ENCODE data around the gene GLB1L3.

Gene GLB1L3

DNA sequence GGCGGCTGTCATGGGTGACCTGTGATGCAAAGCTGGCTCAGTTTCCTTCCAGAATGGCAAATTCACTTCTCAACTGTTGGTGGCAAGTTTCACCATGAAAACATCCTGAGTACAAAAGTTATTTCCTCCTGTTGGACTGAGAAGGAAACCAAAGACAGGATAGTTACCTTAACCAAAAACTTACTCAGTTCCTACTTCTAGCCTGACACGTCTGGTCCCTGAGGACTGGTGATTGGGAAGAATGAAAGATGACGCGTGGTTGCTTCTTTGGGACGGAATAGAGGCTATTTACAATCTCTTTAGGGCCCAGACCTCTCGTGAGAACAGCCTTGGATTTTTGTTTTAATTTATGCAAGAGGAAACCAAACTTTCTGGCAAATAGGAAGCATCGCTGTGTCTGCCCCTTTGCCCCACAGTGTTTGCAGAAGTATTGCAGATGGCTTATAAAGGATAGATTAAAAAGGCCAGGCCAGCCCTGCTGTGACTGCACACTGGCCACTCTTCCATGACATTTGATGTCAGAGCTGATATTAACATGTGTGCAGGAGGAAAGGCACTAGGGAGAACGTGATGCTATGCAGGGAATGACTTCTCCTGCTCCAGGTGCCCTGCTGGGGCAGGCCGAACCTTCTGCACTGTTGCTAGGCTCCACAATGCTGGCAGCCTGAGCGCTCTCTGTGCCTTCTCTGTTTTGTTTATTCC, 44.1 kb upstream of the GLB1L3 start:
- Mint-ChIP-seq H3K36me3 (ENCODE audit: low read depth) (peaks cover 16% of the 10 kb centered on the region), H3K27me3 (ENCODE audit: low read depth, poor library complexity) (no peaks in the 10 kb centered on the region)

DNA sequence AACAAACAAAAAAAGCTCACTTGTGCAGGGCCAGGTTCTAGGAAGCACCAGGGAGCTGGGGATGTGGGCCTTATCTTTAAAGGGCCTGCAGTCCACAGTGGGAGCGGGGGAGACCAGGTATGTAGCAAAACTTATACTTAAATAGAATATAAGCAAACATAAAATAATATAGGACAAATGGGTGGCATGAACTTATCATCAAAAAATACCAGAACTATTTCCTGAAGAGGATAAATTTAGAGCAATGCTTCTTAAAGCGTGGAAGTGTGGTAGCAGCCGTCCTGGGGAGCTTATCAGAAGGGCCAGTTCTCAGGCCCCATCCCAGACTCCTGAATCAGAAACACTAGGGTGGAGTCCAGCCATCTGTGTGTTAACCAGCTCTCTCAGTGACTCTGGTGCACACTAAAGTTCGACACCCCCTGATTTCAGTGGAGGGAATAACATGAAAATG, 42.4 kb upstream of the GLB1L3 start:
- no peak for DNase-seq
- no peak overlapping the region for H3K27ac Mint-ChIP-seq
- peaks cover 3% of the 10 kb centered on the region for H3K27me3 Mint-ChIP-seq (ENCODE audit: low read depth, poor library complexity)
- TF ChIP-seq CTCF (IDR thresholded peaks at IDR 0.05) = no peak
- H3K9me3 Mint-ChIP-seq = no peaks in the 10 kb centered on the region
- peaks cover 39% of the 10 kb centered on the region for H3K4me1 Mint-ChIP-seq
- no peak overlapping the region for H3K4me3 Mint-ChIP-seq
- peaks cover 29% of the 10 kb centered on the region for H3K36me3 Mint-ChIP-seq (ENCODE audit: low read depth)

More for the DNA sequence above, 44.1 kb upstream of the GLB1L3 start:
- H3K27ac Mint-ChIP-seq = peak overlapping the region; percentile 78
- peaks cover 53% of the 10 kb centered on the region for H3K4me1 Mint-ChIP-seq
- no peak overlapping the region for H3K4me3 Mint-ChIP-seq
- no peak for TF ChIP-seq CTCF (IDR thresholded peaks at IDR 0.05)
- no peaks in the 10 kb centered on the region for H3K9me3 Mint-ChIP-seq
- DNase-seq = no peak

GRCh38 chr11:134235399-134235798, 40.8 kb upstream of the GLB1L3 start:
- Mint-ChIP-seq H3K36me3 (ENCODE audit: low read depth) (peaks cover 34% of the 10 kb centered on the region), H3K27ac (no peak overlapping the region), H3K9me3 (no peaks in the 10 kb centered on the region), H3K27me3 (ENCODE audit: low read depth, poor library complexity) (peaks cover 3% of the 10 kb centered on the region), H3K4me3 (no peak overlapping the region), H3K4me1 (peaks cover 23% of the 10 kb centered on the region)
- TF ChIP-seq CTCF (IDR thresholded peaks at IDR 0.05) = no peak
- no peak for DNase-seq

DNA sequence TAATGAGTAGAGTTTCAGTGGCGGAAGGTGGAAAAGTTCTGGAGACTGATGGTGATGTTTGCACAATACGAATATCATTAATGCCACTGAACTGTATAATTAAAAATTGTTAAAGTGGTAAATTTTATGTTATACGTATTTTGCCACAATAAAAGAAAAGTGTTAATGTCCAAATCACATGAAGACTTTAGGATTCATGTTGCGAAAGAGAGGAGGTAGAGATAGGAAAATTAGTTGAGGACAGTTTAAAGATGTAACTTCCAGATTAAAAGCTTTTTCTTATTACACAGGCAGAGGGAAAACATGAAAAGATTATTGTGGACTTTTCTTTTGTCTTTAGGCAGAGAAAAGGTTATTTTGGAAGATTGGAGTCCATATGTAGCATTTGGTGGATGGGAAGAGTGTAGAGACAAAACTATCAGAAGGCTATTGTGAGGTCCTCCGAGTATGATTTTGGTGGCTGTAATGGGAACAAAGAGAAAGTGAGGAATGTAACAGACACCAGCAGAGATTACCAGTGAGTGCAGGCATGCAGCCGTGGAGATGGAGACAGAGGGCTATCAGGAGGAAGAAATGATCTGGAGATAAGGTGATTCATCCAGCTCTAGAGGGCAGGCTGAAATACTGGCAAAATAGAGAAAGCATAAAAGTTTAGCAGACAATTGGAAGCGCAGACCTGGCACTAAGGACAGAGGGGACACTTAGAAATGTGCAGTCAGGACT, 39.2 kb upstream of the GLB1L3 start:
- Mint-ChIP-seq H3K27me3 (ENCODE audit: low read depth, poor library complexity) (peaks cover 3% of the 10 kb centered on the region), H3K36me3 (ENCODE audit: low read depth) (peaks cover 34% of the 10 kb centered on the region), H3K27ac (peak overlapping the region; percentile 37), H3K4me1 (peaks cover 11% of the 10 kb centered on the region), H3K4me3 (no peak overlapping the region), H3K9me3 (no peaks in the 10 kb centered on the region)
- DNase-seq = no peak
- no peak for TF ChIP-seq CTCF (IDR thresholded peaks at IDR 0.05)

DNA sequence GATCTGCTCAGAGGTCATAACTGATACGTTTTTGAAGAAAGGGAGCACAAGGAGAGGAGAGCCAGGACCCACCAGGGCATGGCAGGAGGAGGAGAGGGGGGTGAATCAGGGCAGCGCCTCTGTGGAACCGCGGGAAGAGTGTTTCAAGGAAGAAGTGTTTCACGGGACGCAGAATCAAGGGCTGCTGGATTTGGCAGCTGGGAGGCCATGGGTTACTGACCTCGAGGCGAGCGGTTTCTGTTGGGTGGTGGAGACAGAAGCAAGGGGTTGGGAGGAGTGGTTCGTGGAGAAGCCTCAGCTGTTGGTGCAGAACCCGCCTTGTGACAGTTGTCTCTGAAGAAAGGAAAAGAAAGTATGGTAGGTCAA, 38.6 kb upstream of the GLB1L3 start:
- Mint-ChIP-seq H3K27ac (peak overlapping the region; percentile 37), H3K9me3 (no peaks in the 10 kb centered on the region), H3K36me3 (ENCODE audit: low read depth) (peaks cover 34% of the 10 kb centered on the region), H3K27me3 (ENCODE audit: low read depth, poor library complexity) (peaks cover 3% of the 10 kb centered on the region), H3K4me1 (peaks cover 5% of the 10 kb centered on the region), H3K4me3 (no peak overlapping the region)
- TF ChIP-seq CTCF (IDR thresholded peaks at IDR 0.05) = no peak
- no peak for DNase-seq
